ENCODE results near the gene CD274.

The CD274 gene

GRCh38 chr9:5518171-5518936, 68.0 kb downstream of the CD274 start:
- ChIA-PET POLR2A (ENCODE audit: low non-redundant PET) (no interaction called here), CTCF (interaction anchor here (0.7 kb wide), 1 partner anchor 64 kb away, joined by 3 read pairs; no protein-coding TSS in a partner anchor)
- TF ChIP-seq CTCF (conservative IDR thresholded peaks at IDR 0.05; ENCODE audit: low read depth): no peak
- no peak overlapping the region for H3K27ac ChIP-seq
- DNase-seq (ENCODE audit: low spot score): no peak

- no peak overlapping the region for H3K27ac ChIP-seq
- ChIA-PET POLR2A (ENCODE audit: low non-redundant PET) (no interaction called here), CTCF (no interaction called here)
- no peak for DNase-seq (ENCODE audit: low spot score)
- TF ChIP-seq CTCF (conservative IDR thresholded peaks at IDR 0.05; ENCODE audit: low read depth): no peak
Observed at GRCh38 chr9:5518937-5519319, 68.6 kb downstream of the CD274 start.

Data from RWPE1 (cell line).